Activated CD4-positive, alpha-beta T cell treated with anti-CD3 and anti-CD28 coated beads for 36 hours (primary cell): ENCODE results near the gene FKBP5. TPM values are rescaled to one million over a fixed set of nuclear protein-coding genes. Genes with fewer than 3 reads are reported as not detected.

Source experiments
- ATAC-seq: fragments of 200-7000 bp; cut with Tn5 transposase; one replicate; pipeline ENCODE4 v1.10.0; 2021; ENCODE audit warnings: mild to moderate bottlenecking, moderate library complexity
- CTCF ChIA-PET: fragments of 350-600 bp; sonication (Branson Sonifier 250); formaldehyde crosslinking; loops from one replicate; lab custom pipeline; 2021; ENCODE audit warnings: antibody characterized with exemption; lab: Charles Lee
- POLR2A ChIA-PET: fragments of 350-600 bp; sonication (Branson Sonifier 250); formaldehyde crosslinking; loops from one replicate; lab custom pipeline; 2021; ENCODE audit warnings: antibody characterized with exemption, inconsistent platforms; lab: Charles Lee
- DNase-seq: peaks from one replicate; pipeline ENCODE4 v3.0.0-alpha.2; 2020
- H3K27ac Mint-ChIP-seq: one replicate; pipeline ENCODE4 v1.8.0; 2021; ENCODE audit warnings: mixed read lengths
- H3K27me3 Mint-ChIP-seq: one replicate; pipeline ENCODE4 v1.8.0; 2021; ENCODE audit warnings: mixed read lengths
- H3K36me3 Mint-ChIP-seq: one replicate; pipeline ENCODE4 v1.8.0; 2021; ENCODE audit warnings: low read depth, mixed read lengths
- H3K4me1 Mint-ChIP-seq: one replicate; pipeline ENCODE4 v1.8.0; 2021; ENCODE audit warnings: mixed read lengths
- H3K4me3 Mint-ChIP-seq: one replicate; pipeline ENCODE4 v1.8.0; 2021; ENCODE audit warnings: mild to moderate bottlenecking, moderate library complexity, mixed read lengths
- H3K9me3 Mint-ChIP-seq: one replicate; pipeline ENCODE4 v1.8.0; 2021; ENCODE audit warnings: low read depth, mixed read lengths
- intact Hi-C, 2 experiments: fragments of 100-400 bp; cut with DNase I in 1 of 2; cut with micrococcal nuclease in 1 of 2; formaldehyde crosslinking; loops; one replicate each; pipeline versions ENCODE4 v1.14.2 to v1.15.1; 2022 to 2024; cut with DNase I, micrococcal nuclease
- microRNA-seq: library from miRNA; unstranded; fragments of <30 nt; microRNA quantifications from one replicate; pipeline ENCODE4 v1.2.0, GENCODE V29; 2021; ENCODE audit warnings: borderline replicate concordance
- total RNA-seq, 2 experiments: library from RNA; stranded (reverse); gene quantifications; one replicate each; pipeline ENCODE4 v1.2.3, GENCODE V29; 2021

Gene FKBP5
- total RNA-seq, 2 experiments from 2014 or later = 140 to 141 TPM

DNA sequence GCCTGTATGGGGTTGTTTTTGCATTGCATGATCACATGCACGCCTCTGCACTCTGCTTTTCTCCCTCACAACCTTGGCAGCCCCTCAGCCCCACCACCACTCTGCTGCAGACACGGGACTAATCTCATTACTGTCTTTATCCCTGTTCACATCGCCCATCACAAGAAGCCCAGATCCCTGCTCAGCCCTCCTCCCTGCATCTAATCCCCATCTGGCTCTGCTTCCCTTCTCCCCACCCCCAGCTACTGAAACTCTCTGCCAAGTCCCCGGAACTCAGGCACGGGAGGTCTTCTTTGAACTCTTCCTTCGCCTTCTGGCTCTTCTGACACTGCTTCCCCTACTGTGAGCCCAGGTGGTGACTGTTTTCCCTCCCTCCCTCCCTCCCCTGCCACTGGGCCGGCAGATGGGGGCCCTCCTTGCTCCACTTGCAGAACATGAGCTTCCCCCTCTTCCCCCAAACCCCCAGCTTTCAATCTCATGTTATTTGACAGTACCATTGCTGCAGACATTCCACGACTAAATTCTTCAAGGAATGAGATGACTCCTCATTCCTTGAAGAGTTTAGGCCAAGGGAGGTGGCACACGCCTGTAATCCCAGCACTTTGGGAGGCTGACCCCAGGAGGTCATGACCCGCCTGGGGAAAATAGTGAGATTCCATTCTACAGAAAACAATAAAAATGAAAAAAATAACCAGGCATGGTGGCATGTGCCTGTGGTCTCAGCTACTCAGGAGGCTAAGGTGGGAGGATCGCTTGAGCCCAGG is 154.1 kb downstream of the FKBP5 start:
- no peaks in the 10 kb centered on the region for H3K9me3 Mint-ChIP-seq
- no peak for DNase-seq
- ChIA-PET POLR2A (no interaction called here), CTCF (interaction anchor here (0.6 to 1.6 kb wide), 2 partner anchors 17 to 204 kb away, joined by 3 read pairs; no protein-coding TSS in a partner anchor)
- H3K4me1 Mint-ChIP-seq = peaks cover 5% of the 10 kb centered on the region
- H3K27ac Mint-ChIP-seq = no peak overlapping the region
- no peaks in the 10 kb centered on the region for H3K36me3 Mint-ChIP-seq
- H3K4me3 Mint-ChIP-seq = no peak overlapping the region
- H3K27me3 Mint-ChIP-seq = peaks cover 5% of the 10 kb centered on the region
- intact Hi-C loops = no loop called here
- no peak for ATAC-seq

- H3K27ac Mint-ChIP-seq = no peak overlapping the region
- peaks cover 5% of the 10 kb centered on the region for H3K27me3 Mint-ChIP-seq
- ChIA-PET POLR2A (no interaction called here), CTCF (interaction anchor here (0.6 to 1.6 kb wide), 2 partner anchors 18 to 205 kb away, joined by 3 read pairs; no protein-coding TSS in a partner anchor)
- intact Hi-C loops = no loop called here
- no peak overlapping the region for H3K4me3 Mint-ChIP-seq
- DNase-seq = no peak
- peaks cover 5% of the 10 kb centered on the region for H3K4me1 Mint-ChIP-seq
- H3K36me3 Mint-ChIP-seq = no peaks in the 10 kb centered on the region
- ATAC-seq = no peak
- no peaks in the 10 kb centered on the region for H3K9me3 Mint-ChIP-seq
Observed at GRCh38 chr6:35533981-35534380, 154.7 kb downstream of the FKBP5 start.

DNA sequence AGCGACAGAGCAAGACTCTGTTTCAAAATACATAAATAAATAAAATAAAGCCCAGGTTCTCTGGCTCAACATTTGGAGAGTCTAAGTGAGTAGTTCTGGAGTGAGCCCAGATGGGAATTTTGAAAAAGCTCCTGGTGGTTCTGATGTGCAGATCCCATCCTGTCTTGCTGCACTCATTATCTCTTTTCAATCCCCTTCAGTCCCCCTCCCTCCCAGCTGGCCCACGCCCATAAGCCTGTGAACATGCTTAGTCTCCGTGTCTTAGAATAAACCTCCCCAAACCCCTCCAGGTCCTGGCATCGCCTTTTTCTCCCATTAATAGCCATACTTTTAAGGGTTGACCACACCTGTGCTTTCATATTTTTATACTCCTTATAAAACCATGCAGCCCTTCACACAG is 156.6 kb downstream of the FKBP5 start:
- H3K9me3 Mint-ChIP-seq = no peaks in the 10 kb centered on the region
- POLR2A ChIA-PET = no interaction called here
- DNase-seq (no peak), ATAC-seq (no peak)
- intact Hi-C loops = no loop called here
- H3K4me1 Mint-ChIP-seq = peaks cover 5% of the 10 kb centered on the region
- H3K4me3 Mint-ChIP-seq = no peak overlapping the region
- no peak overlapping the region for H3K27ac Mint-ChIP-seq
- H3K27me3 Mint-ChIP-seq = peaks cover 5% of the 10 kb centered on the region
- no peaks in the 10 kb centered on the region for H3K36me3 Mint-ChIP-seq
- CTCF ChIA-PET = interaction anchor here (0.8 to 2.2 kb wide), 4 partner anchors 9 to 82 kb away, joined by 3 to 7 read pairs (median 6); no protein-coding TSS in a partner anchor

GRCh38 chr6:35524380-35525020 is 164.2 kb downstream of the FKBP5 start:
- ATAC-seq (no peak), DNase-seq (no peak)
- Mint-ChIP-seq H3K36me3 (no peaks in the 10 kb centered on the region), H3K9me3 (no peaks in the 10 kb centered on the region), H3K4me1 (peaks cover 5% of the 10 kb centered on the region), H3K4me3 (no peak overlapping the region), H3K27me3 (no peaks in the 10 kb centered on the region), H3K27ac (no peak overlapping the region)
- ChIA-PET CTCF (interaction anchor here (0.6 to 4.9 kb wide), 11 partner anchors 12 to 295 kb away, joined by 3 to 47 read pairs (median 5); partner anchors contain the start of gene ARMC12), POLR2A (interaction anchor here (0.6 kb wide), 1 partner anchor 239 kb away, joined by 3 read pairs; no protein-coding TSS in a partner anchor)
- intact Hi-C loops = no loop called here

Small RNA genes lying within 50 kb of the gene (microRNA-seq; reads per million reads assigned to microRNA genes)
- 10.6 reads per million, percentile 31 among the genes with 10 or more reads in this experiment for gene MIR5690

Other genes starting within 250 kb of the FKBP5 start
- gene FANCE, start 236.6 kb downstream of the FKBP5 start, total RNA-seq = 10 to 100 TPM; 14.3 to 14.8 TPM
- 1,000 to 10,000 TPM; 1,952 to 2,334 TPM for gene RPL10A, start 220.5 kb downstream of the FKBP5 start, total RNA-seq
- gene TEAD3, start 191.8 kb downstream of the FKBP5 start, total RNA-seq = 1 to 10 TPM; 1.4 to 1.5 TPM
- gene TULP1, start 176.0 kb downstream of the FKBP5 start, total RNA-seq = not detected
- gene ARMC12, start 48.1 kb upstream of the FKBP5 start, total RNA-seq = 1 to 10 TPM; 1.3 to 3.0 TPM
- not detected for gene CLPSL2, start 87.7 kb upstream of the FKBP5 start, total RNA-seq
- not detected for gene CLPSL1, start 92.1 kb upstream of the FKBP5 start, total RNA-seq
- not detected for gene CLPS, start 108.4 kb upstream of the FKBP5 start, total RNA-seq
- gene LHFPL5, start 116.4 kb upstream of the FKBP5 start, total RNA-seq = not detected
- gene SRPK1, start 232.2 kb upstream of the FKBP5 start, total RNA-seq = 100 to 1,000 TPM; 100 to 118 TPM